ENCODE measurements around the gene JMJD1C.

Gene JMJD1C

DNA sequence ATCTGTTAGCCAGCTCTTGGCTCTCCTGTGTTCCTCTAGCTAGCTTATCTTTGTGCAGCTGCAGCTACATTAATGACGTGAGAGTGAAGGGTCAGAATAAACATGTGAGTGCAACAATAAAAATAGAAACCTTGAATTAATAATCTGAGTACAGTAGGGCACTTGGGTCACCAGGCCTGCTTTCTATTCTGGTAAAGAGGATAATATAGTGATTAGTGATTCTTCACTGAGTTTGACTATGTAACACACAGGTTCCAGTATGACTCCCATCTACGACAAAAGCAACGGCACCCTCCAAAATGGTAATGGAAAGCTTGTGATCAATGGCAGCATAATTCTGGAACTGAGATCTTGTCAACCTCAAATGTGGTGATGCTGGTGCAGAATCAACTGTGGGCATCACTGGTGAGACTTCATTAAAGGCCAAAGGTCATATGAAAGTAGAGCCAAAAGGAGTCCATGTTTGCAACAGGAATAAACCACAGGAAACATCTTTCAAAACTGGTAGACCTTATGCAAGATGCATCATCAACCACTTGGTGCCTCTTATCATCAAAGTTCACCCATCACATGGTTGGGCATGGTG is 255.1 kb downstream of the JMJD1C start:
- no peak for DNase-seq

DNA sequence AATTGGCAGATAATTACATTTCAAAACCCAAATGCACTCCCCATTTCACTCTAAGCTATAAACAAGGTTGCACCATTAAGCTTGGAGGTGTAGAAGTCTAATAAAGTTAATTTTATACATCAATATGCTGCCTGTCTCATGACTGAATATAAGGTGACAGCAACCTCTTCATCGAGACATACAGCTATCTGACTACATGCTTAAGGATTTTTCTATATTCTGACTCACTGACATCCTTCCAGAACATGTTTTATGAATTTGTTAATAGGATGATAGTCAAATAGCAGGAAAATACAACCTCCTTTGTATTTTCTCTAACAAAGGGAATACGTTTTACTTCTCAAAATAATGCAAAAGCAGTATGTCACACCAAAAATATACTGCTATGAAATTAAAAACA is 256.1 kb downstream of the JMJD1C start:
- no peak for DNase-seq

DNA sequence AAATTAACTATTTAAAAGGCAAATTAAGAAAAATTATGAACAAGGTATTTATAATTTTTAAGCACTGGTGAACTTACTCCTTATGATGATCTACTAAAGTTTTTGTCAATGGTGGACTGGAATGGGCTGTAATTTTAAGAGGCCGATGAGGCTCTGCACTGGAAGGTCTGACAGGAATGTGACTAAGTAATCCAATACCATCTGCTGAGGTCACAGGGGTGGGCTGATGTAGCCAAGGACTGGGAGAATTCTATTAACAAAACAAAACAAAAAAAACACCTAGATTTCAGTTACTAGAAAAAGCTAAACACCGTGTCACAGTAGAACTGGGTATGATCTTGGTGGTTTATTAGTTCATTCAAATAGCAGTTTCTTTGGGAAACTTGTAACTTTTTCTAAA is 256.8 kb downstream of the JMJD1C start:
- no peak for DNase-seq

DNA sequence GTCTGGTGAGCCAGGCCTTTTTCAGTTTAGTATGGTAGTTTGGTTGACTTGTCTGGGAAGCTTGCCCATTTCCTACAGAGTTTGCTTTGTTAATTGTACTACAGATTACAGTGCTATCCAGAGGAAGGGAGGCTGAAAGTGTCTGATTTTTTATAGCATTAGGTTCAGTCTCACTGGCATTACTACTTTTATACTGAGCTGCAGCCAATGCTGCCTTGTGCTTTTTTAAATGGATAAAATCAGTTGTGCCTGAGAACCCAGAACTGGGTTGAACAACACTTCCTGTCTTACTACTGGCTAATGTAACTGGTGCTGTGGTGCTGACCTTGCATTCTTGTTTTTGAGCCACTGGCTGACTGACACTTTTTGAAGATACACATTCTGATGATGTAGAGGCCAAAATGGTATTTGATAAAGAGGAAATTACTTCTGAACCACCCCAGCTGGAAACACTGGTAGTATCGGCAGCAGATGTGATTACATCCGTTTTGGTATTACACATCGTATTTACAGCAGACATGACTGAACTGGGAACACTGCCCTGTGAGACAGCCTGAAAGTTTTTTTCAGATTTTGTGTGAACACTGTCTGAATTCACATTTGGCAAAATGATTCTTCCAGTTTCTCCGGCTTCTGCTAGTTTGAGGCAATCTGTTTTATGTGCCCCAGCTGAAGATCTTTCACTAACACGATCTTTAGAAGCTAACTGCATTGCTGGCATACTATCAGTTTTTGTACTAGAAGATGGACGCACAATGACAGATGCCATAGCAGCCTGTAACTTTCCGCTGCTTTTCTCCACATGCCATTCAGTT is 258.6 kb downstream of the JMJD1C start:
- peak; percentile 19 for DNase-seq

DNA sequence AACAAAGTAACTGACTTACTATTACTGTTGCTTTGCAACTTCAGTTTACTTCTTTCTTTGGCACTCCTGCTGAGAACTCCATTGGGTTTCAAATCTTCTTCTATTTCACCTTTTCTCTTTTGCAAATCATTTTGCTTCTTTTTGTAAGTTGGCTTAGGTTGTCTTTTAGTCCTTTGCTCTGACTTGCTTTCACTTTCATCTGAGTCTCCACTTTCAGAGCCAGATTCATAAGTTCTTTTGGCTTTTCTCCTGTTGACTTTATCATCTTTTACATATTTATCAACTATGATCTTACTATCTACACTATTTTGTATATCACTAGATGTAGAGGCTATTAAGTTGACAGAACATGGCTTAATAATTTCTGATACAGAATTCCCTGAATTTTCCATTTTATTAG is 259.2 kb downstream of the JMJD1C start:
- DNase-seq: peak; percentile 26

DNA sequence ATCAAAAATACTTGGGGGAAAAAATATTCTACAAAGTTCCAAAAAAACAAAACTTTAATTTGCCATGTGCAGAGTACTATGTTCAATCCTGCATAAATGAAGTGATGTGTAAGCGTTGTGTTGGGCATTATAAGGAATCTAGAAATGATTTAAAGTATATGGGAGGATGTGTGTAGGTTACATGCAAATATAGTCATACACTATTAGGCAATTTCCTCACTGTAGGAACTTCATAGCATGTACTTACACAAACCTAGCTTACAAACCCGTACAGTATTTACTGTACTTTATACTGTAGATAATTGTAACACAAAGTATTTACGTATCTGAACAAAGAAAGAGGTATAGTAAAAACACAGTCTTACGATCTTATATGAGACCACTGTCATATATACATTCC is 260.4 kb downstream of the JMJD1C start:
- DNase-seq: no peak

DNA sequence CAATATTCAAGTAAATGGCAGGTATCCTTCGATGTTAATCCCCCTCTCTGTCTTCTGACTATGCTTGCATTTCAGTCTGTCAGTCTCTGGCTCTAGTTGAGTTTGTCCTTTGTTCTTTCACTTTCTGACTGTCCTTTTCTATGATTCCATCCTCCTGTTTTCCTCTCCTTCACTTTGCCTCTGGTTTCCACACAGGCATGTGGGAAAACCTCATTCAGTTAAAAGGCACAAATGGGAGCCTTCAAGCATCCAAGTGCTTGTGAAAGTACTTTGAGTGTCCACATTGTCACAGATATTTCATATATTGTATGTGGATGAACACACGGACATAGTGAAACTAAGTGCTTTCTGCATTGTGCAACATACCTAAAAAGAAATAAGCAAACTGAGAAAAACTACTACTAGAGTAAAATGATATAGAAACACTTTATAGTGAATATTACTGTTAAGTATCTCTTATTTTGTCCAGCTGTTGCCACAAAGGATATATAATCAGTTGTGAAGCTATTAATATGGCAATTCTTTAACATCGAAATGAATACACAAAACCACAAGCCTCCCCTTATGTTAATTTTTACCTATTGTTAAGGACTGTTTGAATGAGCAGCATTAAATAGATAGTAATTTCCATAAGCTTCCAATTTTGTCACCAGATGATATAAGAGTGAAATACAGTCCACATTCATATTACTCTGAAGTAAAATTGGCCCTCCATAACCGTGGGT is 260.9 kb downstream of the JMJD1C start:
- DNase-seq: no peak

DNA sequence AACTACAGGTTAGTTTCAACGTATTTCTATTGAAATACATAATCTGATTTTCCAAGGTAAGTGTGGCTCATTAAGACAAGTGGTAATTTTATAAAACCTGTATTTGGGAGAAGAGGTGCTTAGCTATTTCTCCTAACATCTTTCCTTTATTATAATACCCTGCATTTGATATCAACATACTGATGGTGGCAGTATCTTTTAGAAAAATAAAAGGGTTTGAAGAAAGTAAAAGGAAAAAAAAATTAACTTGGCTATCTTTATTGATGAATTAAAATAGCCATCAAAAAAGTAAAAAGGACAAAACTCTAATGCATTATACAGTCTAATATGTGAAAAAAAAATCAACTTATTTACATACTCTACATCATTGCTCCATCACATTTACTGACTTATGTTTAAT is 264.7 kb downstream of the JMJD1C start:
- DNase-seq: no peak

DNA sequence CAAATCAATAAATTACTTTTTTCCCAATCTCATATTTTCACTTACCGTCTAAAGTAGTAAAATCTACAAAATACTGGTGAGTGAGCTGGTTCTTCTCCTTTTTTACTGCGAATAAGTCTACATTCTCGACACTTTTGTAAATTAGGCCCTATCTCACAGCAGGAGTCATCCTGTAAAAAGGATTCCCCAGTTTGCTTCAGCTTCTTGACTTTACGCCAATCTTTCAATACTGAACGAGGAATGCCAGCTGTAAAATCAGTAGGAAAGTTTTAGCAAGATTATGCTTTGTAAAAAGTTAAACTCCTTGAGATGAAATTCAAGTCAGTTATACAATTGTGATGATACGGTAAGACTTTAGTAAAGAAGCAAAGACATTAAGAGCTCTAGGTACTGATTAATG is 265.3 kb downstream of the JMJD1C start:
- DNase-seq: no peak

DNA sequence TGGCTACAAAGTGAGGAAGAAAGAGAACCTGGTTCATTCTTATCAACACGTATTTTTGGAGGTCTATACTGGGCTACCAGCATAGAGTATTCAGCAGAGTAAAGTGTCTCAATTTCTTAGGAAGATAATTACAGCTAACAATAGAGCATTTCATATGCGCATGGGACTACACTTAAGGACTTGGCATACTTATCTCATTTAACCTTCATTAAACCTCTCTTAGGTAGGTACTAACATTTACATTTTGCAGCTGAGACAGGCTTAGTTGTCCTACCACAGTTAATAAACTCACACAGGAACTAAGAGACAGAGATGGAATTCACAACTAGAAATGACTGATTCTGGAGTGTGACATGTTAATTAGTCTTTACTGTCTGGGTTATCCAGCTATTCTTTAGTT is 266.1 kb downstream of the JMJD1C start:
- DNase-seq: no peak

DNA sequence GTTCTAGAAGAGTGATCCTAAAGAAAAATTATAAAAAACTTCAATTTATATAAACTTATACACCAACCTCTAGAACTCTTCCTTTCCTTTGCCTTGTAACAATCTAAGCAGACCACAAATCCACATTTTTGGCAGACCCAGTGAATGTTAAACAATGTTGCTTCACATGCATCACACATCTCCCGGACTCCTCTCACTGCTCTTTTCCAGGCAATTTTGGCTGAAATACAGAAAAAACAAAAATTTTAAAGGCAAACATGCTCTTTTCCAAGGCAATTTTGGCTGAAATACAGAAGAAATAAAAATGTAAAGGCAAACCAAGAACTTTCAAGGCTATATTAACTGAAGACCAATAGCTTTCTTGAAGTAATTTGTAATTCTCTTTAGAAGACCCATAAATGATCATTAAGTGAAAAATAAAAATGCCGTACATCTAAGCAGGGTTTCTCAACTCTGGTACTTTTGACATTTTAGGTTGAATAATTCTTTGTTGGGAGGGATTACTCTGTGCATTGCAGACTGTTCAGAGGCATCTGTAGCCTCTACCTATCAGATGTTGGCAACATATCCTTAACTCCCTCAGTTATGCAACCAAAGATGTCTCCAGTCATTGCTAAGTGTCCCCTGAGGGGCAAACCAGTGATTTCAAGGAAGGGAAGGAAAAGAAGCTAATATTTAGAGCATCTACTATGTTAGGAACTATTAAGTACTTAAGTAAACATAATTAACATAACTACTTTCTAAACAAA is 268.3 kb downstream of the JMJD1C start:
- DNase-seq: no peak

DNA sequence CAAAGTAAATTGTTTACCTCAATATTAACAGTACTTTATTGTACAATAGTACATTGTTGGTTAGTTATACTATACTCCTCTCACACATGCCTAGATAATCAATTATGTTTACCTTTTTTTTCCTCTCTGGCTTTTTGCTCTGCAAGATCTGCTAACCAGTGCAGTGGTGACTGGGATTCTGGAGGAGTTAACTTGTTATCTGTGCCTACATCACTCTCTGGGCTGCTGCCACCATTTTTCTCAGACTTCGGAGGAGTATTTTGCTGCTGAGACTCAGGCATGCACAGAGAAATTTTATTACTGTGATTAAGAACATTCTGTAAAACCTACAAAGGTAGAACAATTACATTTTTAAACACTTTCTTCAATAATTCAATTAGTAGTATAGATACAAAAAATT is 273.0 kb downstream of the JMJD1C start:
- DNase-seq: peak; percentile 14

DNA sequence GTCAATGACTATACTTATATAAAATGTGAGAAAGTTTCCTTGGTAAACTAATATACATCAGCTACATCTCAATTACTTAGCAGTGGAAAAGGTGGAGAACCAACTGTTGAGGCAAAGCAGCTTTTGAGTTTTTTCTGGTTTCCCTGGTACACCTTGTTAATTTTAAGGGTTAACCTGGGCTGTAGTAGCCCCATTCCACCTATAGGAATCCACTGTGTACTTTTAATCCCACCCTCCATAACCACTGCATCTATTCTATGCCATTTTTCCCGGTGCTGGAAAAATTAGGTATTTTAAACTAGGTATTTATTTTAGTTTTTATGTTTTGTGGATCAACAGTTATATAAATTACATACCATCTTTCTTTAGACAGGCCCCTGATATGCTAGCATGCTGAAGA is 290.2 kb downstream of the JMJD1C start:
- DNase-seq: no peak

DNA sequence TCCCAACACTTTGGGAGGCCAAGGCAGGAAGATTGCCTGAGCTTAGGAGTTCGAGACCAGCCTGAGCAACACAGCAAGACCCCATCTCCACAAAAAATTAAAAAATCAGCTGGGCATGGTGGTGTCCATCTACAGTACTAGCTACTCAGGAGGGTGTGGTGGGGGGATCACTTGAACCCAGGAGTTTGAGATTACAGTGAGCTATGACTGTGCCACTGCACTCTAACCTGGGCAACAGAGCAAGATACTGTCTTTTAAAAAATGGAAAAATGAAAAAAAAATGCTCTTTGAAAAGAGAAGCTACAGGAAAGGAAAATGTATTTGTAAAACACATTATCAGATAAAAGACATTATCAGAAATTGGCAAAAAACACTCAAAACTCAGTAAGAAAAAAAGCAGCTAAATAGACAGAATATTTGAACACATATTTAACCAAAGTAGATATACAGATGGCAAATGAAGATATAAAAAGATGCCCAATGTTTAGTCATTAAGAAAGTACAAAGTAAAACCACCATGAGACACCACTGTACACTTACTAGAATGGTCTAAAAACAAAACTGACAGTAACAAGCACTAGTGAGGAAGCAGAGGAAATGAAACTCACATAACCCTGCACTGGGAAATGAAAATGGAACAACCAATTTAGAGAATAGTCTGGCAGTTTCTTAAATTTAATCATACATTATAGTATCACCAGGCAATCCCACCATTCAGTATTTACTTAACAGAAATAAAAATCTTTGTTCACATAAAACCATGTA is 292.1 kb downstream of the JMJD1C start:
- no peak for DNase-seq

DNA sequence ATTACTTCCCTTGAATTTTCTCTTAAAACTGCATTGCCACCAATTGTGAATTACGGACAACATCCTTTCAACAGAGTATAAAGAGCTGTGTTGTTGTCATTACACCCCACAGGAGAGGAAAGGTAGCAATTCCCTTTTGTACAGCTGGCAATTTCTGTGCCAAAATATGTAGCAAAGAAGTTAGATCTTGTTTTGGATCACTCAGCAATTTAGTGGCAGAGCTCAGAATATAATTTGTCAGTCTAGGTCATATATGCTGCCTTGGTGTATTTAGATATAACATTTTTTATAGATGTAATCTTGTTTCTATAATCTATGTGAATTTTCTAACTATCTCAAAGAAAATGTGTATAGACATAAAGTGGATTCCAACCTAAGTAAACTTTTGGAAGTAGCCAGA is 293.9 kb downstream of the JMJD1C start:
- no peak for DNase-seq

DNA sequence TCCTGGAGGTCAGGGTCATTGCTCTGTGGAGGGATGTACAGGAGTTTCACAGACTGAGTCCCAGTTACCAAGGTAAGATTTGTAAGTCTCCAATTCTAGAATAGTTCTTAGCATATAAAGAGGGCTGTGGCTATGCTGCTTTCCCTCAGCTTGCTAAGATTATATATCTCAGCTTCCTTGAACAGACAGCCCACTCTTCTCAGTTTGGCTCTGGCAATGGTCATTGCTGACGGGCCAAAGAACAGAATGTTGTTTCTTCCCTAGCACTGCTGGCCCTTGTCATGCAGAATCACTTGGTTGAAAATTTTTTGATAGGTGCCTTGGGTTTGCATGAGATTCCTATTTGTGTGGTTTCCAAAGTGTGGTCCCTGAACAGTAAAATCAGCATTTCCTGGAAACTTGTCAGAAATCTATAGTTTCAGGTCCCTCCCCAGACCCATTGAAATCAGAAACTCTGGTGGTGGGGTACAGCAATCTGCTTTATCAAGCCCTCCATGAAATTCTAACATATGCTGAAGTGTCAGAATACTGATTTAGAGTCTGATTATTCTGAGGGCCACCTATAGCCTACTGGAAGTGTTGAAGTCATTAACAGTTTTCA is 294.4 kb downstream of the JMJD1C start:
- no peak for DNase-seq

DNA sequence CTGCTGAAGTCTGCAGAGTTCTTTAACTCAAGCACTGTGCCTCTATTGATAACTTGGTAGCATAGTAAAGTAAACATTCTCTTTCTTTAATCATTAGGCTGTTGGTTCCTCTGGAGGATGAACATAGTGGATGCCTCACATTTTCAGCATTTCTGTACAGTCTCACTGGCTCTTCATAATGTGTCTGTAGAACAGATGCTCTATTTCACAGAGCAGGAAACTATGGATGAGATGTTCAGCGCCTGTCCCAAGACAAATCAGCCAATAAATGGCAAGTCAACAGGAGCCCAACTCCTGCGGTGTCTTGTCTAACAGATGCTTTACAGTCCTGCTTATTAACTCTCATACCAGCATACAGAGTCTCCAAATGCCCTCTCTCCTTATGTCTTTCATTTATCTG is 296.2 kb downstream of the JMJD1C start:
- DNase-seq: no peak

DNA sequence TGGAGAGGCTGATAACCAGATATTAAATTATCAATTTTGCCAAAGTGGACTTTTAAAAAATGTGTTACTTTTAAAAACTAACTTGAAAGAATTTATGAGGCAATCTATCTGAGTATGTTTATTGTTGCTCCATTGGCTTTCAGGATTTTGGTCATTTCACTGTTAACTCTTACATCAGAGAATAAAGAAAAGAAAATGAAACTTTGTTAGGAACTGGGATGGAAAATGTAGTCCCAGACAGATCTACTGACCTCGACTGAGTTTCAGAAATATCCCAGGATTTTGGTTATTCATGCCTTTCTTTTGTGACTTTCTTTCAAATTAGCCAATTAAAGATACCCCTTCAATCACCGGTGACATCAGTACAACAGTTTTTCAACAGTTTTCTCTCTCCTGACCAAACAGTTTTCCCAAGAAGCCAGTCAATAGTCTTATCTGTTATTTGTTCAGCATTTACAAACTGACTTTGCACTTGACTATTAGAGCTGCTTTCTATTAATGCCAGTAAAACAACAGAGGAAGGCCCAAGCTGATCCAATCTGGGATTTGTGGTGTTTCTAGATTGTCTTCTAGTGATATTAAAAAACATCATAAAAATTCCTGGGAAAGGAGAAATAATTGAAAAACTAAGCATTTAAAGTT is 296.8 kb downstream of the JMJD1C start:
- DNase-seq: no peak

DNA sequence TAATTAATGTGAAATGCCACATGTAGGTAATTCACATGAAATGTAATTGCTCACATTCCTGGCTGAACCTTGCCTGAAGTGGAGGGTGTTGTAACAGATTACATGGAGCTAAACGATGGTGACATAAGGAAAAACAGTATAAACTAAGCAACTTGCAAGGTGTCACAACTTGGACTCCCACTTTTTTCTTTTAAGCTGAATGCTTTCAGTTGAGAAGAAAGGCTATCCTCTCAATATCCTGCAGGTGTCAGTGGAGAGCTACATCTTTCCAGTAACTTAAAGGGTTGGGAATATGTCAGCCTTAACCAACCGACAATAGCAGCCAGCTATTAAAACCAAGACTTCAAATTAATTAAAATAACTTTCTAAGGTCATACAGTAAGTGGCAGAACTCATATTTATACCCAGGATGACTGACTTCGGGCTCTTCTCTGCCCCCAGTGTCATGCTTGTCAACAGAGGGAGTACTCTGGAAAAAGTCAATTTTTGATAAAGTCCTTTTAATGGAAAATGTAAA is 299.0 kb downstream of the JMJD1C start:
- DNase-seq: peak; percentile 83

DNA sequence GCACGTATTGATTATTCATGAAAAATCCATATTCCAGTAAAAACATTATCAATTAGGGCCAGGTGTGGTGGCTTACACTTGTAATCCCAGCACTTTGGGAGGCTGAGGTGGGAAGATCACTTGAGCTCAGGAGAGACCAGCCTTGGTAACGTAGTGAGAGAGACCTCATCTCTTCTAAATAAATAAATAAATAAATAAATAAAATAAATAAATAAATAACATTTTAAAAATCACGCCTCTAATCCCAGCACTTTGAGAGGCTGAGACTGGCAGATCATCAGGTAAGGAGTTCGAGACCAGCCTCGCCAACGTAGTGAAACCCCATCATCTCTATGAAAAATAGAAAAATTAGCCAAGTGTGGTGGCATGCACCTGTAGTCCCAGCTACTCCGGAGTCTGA is 300.5 kb downstream of the JMJD1C start:
- no peak for DNase-seq

DNA sequence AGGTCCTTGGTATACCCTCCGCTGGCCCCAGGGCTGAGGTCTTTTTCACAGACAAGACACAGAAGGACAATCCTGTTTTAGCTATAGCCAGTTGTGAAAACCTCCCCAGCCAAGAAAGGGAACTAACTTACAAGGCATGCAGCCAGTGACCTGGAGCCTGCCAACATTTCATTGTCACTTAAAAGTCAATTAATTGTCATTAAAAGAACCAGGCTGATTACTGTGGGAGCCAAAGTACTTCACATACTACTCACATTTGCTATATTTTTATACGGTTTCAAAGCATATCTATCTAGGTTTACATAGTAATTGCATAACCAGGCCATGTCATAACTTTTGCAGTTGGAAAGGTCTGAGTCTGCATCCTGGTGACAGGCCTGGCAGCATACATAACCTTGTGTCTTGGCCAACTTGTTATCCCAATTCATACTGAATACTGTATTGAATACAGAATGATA is 301.6 kb downstream of the JMJD1C start:
- no peak for DNase-seq
